Suppressor macrophage treated with lipopolysaccharide for 1 hour (primary cell): ENCODE measurements around the gene CDK11A.
"Not testable (repeated sequence)": the region's sequence is repeated elsewhere in the genome, so short reads cannot be mapped to it uniquely, and the experiment has no call there.

ENCODE experiments used
- DNase-seq, 3 donors: peaks; one replicate each; pipeline ENCODE4 v3.0.0-alpha.2; 2020 to 2022

Gene CDK11A

DNA sequence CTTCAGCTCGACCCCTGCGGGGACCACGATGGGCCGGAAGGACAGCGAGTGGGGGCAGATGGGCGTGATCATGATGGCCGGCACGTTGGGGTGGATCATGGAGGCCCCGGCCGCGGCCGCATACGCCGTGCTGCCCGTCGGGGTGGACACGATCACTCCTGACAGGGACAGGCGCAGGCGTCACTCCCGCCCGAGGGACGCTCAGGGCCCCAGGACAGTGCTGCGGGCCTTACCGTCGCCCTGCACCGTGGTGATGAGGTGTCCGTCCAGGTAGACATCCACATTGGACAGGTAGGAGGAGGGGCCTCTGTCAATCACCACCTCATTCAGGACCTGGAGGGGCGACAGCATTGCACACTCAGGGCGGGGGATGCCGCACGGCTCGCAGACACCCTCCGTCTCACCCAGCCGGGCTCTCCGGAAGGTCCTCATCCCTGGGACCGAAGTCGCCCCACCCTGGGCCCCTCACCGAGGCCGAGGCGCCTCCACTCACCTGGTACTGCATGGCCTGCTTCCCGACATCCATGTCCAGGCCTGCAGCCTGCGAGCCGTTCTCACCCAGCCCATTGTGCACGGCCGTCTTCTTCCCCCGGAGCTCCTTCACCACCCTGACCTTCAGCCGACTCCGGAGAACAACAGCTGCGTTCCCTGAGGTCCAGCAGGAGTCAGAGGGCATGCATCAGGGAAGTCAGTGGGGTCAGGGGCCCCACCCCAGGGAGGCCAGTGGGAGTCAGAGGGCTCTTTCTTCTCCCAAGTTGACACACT is 30.1 kb upstream of the CDK11A start:
- DNase-seq = no peak

DNA sequence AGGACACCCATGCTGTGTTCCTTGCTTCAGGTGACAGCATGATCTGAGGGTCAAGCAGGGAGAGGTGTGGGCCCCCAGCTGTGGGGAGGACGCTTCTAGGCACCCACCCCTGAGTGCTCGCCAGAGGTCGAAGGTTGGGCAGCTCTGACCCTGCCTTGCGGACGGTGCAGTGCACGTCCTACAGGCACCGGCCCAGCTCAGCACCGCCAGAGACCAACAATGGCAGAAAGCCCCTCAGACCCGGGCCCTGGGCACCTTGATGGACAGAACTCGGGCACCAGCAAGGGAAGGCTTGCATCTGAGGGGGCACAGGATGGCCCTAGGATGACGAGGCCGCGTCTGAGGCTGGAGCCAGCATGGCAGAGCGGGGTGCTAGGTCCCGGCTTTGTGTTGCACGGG is 29.4 kb upstream of the CDK11A start:
- no peak for DNase-seq

- DNase-seq = no peak
Observed at GRCh38 chr1:1752636-1753606, 28.8 kb upstream of the CDK11A start.

GRCh38 chr1:1752190-1752589 is 28.0 kb upstream of the CDK11A start:
- no peak for DNase-seq

DNA sequence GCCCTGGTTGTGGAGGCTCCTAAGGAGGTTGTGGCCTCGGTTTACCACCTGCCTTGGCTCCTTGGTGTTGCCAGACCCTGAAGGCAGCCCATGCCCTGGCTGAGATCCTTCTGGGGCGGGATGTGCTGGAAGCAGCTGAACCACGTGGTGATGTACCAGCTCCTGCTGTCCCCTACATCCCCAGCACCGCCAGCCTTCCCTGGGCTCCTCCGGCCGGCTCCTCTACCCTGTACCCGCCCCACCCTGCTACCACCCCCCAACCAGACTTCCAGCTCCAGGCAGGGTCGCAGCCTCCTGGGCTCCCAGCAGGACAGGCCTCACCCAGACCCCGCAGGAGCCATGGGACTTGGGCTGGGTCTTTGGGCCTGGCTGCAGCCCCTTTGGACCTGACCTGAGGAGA is 25.8 kb upstream of the CDK11A start:
- not testable (repeated sequence) for DNase-seq

GRCh38 chr1:1748686-1749321 is 24.6 kb upstream of the CDK11A start:
- peak in 2 of 3 donors; percentile 10 to 12 for DNase-seq

GRCh38 chr1:1746566-1746909 is 22.4 kb upstream of the CDK11A start:
- DNase-seq = not testable (repeated sequence)

- peak; percentile 69 to 91 (median 75) for DNase-seq
Observed at GRCh38 chr1:1745651-1746565, 21.8 kb upstream of the CDK11A start.

DNA sequence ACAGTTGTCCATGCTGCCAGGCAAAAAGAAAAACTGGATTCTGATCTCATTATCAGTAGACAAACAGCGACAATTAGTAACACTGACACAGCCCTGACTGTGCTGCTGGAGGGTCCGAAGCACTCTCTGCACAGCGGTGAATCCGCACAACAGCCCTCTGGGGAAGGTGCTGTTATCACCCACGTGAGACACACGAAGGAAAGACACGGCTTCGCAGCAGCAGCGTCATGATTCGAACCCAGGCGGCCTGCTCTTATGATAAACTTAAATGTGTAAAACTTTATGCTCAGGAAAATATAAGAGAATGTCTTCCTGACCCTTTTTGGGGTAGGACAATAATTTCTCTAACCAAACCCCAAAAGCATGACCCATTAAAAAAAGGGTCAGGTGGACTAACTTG is 18.4 kb upstream of the CDK11A start:
- DNase-seq = not testable (repeated sequence)

- peak; percentile 80 to 96 (median 94) for DNase-seq
Observed at GRCh38 chr1:1741013-1741412, 16.9 kb upstream of the CDK11A start.

- not testable (repeated sequence) for DNase-seq
Observed at GRCh38 chr1:1738799-1739337, 14.7 kb upstream of the CDK11A start.

- DNase-seq = not testable (repeated sequence)
Observed at GRCh38 chr1:1737675-1738590, 13.8 kb upstream of the CDK11A start.

DNA sequence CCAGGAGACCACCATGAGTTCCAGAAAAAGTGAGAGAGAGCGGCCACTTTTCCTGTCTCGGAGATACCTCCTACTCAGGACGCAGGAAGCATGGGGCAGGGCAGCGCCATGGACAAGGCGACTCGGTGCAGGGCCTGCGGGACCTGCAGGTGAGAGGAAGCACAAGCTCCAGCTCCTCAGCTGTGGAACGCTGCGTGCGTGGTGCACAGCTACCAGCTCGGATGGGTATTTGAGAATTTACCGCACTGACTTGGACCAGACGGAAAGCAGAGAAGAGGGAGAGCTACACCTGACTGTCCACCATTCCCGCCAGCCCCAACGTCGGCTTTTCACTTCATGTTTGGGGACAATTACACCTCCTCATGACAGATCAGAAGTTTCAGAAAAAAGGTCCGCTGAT is 8.2 kb upstream of the CDK11A start:
- DNase-seq = no peak

GRCh38 chr1:1730870-1731269 is 6.7 kb upstream of the CDK11A start:
- DNase-seq = no peak

DNA sequence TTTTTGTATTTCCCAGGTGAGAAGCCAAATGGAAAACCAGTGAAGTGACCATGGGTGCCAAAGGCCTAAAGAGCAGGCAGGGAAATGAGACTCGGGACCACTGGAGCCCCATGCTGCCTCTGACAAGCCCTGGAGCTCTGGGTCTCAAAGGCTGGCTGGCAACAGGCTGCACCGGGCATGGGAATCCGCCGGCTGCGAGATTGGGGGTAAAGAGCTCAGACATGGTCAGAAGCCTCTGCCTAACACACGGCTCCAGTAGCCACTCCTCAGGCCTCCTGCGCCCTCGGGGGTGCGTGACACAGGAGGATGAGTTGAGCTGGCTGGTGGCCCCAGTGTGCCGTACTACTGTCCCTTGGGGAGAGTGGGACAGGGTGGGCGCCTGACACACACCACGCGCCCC is 6.1 kb upstream of the CDK11A start:
- not testable (repeated sequence) for DNase-seq

- DNase-seq = not testable (repeated sequence)
Observed at GRCh38 chr1:1729116-1729816, 5.1 kb upstream of the CDK11A start.

DNA sequence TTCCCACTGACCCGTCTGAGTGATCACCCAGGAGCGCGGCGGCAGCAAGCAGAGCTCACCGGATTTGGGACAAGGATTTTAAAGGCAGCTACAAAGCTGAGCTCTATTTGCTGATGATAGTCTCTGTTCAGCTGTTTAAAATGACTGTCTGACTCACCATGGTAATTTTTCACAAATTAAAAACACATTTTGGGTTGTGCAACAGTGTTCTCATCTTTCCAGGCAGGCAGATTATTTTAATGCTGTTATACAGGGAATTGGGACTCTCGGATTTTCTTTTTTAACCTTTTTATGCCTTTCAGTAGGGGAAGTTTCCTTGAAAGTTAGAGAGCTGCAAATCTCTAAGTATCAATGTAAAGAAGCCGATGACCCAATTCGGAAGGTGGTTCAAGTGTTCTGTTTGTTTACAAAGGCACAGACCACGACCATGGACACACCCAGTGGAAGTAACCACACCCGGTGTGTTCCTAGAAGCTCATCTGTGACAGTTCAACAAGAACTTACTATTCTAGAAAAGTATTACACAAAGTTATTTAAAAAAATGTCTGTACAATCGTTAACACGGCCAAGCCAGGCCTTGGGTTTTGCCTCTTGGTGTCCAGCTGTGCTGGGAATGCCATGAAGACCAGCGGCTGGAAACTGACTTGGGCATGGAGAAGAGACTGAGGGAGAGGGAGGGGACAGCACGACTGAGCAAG is 4.3 kb upstream of the CDK11A start:
- not testable (repeated sequence) for DNase-seq

DNA sequence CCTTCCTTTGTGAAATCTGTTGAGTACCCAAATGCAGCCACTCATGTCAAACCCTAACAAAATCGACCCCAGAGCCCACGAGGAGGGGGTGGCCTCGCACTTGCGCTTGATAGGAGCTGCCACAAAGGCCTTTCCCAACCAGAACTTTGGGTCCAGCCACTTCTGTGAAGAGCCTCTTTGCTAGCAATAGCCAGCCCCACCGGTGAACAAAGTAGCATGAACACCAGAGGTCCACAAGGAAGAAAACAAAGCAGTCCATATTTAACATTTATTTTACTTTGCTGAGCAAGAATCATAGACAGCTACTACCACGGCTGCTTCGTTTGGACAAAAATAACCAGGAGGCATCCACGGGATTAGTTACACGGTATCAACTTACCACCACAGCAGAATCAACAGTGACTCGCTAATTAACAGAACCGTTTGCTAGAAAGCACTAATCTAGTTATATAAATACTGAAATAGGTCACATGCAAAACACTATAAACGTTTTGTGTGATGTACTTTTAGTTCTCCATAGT is 3.0 kb upstream of the CDK11A start:
- DNase-seq = not testable (repeated sequence)

DNA sequence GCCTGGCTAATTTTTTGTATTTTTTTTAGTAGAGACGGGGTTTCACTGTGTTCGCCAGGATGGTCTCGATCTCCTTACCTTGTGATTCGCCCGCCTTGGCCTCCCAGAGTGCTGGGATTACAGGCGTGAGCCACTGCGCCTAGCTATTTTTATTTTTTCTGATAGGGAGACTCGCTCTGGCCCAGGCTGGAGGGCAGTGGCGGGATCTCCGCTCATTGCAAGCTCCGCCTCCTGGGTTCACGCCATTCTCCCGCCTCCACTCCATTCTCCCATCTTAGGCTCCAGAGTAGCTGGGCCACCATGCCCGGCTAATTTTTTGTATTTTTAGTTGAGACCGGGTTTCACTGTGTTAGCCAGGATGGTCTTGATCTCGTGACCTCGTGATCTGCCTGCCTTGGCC is 1.9 kb upstream of the CDK11A start:
- DNase-seq = not testable (repeated sequence)
